ENCODE measurements around the gene SKAP1.

Gene SKAP1
- long read RNA-seq = 0 reads

DNA sequence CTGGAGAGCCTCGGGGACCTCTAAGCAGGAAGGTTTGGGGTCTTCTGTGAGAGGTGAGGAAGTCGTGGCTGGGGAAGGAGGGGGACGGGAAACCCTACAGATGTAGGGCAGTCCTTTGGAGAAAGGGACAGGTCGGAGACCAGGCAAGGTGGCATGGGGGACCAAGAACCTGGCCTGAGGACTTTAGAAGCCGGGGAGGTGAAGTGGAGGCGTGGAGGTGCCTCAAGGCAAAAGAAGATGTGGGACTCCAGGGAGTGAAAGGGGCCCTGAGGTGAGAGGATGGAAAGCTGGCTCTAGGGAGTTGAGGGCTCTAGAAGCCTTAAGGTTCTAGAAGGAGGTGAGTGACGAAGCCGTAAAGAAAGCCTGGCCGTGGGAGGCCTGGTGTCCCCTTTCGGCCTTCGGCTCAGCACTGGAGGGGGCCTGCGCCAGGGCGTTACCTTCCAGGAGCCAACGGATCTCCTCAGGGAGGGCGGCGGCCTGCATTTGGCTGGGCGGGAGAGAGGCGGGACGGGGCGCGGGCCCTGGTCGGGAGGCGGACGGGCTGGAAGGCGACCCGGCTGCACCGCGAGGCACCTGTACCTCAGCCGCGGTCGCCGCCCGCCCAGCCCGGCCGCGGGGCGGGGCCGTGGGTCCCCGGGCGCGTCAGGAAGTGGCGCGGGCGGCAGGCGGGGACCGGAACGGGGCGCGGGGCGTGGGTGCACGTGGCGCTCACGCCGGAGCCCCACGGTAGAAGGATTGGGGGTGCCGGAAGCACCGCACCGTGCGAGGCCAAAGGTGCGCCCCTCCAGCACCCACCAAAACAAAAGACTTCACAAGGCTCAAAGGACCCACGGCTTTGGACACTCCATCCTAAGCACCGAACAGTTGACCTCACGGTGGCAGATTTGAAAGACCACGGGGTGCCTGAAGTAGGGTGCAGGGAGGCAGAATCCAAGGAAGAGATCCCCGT lies at the start of gene SKAP1:
Gene SKAP1 (minus strand): TSS at position 577 of the 949 bp plus-strand sequence.
- no peak for DNase-seq (ENCODE audit: low read depth in 1 of 2, low spot score in 1 of 2)
- H3K27ac ChIP-seq (replicated peaks) = no peak within 1 kb of the TSS
- peaks cover 45% of the 10 kb centered on the region for H3K27me3 ChIP-seq (ENCODE audit: insufficient read depth, poor library complexity, severe bottlenecking)
- TF ChIP-seq GABPA (IDR thresholded peaks at IDR 0.05; ENCODE audit: low read depth) (no peak), SPI1 (IDR thresholded peaks at IDR 0.05; ENCODE audit: borderline replicate concordance, low read depth) (no peak), POLR2AphosphoS5 (IDR thresholded peaks at IDR 0.05; ENCODE audit: low read depth) (no peak)
- TF ChIP-seq, protein P1, sequence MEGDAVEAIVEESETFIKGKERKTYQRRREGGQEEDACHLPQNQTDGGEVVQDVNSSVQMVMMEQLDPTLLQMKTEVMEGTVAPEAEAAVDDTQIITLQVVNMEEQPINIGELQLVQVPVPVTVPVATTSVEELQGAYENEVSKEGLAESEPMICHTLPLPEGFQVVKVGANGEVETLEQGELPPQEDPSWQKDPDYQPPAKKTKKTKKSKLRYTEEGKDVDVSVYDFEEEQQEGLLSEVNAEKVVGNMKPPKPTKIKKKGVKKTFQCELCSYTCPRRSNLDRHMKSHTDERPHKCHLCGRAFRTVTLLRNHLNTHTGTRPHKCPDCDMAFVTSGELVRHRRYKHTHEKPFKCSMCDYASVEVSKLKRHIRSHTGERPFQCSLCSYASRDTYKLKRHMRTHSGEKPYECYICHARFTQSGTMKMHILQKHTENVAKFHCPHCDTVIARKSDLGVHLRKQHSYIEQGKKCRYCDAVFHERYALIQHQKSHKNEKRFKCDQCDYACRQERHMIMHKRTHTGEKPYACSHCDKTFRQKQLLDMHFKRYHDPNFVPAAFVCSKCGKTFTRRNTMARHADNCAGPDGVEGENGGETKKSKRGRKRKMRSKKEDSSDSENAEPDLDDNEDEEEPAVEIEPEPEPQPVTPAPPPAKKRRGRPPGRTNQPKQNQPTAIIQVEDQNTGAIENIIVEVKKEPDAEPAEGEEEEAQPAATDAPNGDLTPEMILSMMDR (IDR thresholded peaks at IDR 0.05; ENCODE audit: insufficient read depth, low read length) = no peak
- TF ChIP-seq, protein P2, sequence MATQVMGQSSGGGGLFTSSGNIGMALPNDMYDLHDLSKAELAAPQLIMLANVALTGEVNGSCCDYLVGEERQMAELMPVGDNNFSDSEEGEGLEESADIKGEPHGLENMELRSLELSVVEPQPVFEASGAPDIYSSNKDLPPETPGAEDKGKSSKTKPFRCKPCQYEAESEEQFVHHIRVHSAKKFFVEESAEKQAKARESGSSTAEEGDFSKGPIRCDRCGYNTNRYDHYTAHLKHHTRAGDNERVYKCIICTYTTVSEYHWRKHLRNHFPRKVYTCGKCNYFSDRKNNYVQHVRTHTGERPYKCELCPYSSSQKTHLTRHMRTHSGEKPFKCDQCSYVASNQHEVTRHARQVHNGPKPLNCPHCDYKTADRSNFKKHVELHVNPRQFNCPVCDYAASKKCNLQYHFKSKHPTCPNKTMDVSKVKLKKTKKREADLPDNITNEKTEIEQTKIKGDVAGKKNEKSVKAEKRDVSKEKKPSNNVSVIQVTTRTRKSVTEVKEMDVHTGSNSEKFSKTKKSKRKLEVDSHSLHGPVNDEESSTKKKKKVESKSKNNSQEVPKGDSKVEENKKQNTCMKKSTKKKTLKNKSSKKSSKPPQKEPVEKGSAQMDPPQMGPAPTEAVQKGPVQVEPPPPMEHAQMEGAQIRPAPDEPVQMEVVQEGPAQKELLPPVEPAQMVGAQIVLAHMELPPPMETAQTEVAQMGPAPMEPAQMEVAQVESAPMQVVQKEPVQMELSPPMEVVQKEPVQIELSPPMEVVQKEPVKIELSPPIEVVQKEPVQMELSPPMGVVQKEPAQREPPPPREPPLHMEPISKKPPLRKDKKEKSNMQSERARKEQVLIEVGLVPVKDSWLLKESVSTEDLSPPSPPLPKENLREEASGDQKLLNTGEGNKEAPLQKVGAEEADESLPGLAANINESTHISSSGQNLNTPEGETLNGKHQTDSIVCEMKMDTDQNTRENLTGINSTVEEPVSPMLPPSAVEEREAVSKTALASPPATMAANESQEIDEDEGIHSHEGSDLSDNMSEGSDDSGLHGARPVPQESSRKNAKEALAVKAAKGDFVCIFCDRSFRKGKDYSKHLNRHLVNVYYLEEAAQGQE (IDR thresholded peaks at IDR 0.05; ENCODE audit: insufficient replicate concordance, low read depth) = no peak
- H3K4me3 ChIP-seq (replicated peaks; ENCODE audit: insufficient read depth, low read length) = no peak within 1 kb of the TSS

DNA sequence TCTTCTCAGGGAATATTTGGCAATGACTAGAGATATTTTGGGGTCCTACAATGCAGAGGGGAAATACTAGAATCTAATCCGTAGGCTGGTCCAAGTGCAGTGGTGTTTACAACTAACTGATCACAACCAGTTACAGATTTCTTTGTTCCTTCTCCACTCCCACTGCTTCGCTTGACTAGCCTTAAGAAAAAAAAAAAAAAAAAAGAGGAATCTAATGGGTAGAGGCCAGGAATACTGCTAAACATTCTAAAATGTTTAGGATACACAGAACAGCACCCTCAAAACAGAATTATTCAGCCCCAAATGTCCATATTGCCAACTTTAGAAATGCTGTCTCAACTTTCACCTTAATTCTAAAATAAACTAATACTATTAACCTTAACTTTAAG lies 49.0 kb upstream of the SKAP1 start:
- Histone ChIP-seq H3K4me3 (replicated peaks; ENCODE audit: insufficient read depth, low read length) (no peak overlapping the region), H3K27ac (replicated peaks) (no peak overlapping the region), H3K27me3 (ENCODE audit: insufficient read depth, poor library complexity, severe bottlenecking) (no peaks in the 10 kb centered on the region)
- DNase-seq (ENCODE audit: low read depth in 1 of 2, low spot score in 1 of 2) = no peak
- TF ChIP-seq, protein P2 (IDR thresholded peaks at IDR 0.05; ENCODE audit: insufficient replicate concordance, low read depth) = no peak
- no peak for TF ChIP-seq GABPA (IDR thresholded peaks at IDR 0.05; ENCODE audit: low read depth)
- TF ChIP-seq, protein P1 (IDR thresholded peaks at IDR 0.05; ENCODE audit: insufficient read depth, low read length) = no peak
- no peak for TF ChIP-seq POLR2AphosphoS5 (IDR thresholded peaks at IDR 0.05; ENCODE audit: low read depth)
- TF ChIP-seq SPI1 (IDR thresholded peaks at IDR 0.05; ENCODE audit: borderline replicate concordance, low read depth) = no peak

DNA sequence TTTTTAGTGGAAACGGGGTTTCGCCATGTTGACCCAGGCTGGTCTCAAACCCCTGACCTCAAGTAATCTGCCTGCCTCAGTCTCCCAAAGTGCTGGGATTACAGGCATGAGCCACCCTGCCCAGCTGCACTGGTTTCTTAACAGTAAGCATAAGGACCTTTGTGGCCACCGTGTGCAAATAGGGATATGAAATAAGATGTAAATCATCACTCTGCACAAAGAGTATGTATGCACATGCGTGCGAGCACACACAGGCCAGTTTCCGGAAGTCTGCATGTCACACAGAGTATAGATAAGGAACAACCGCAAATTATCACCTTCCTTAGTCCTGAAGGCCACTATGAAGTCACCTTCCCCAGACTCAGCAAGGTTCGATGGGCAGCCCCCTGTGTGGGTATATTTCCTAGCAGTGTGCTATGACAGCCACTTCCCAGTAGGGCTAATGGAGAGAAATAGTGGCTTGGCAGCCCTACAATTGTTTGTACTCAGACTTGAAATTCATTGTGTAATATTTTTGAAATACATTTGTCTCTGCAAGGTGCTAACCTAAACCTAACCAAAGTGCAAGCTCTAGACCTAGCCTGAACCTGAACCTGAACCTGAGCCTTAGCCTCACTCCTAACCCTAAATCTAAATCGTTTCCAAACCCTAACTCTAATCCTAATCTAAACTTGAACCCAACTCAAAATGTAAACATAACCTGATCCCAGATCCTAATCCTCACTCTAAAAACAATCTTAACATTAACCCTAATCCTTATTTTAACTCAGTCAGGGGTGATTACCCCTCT lies 48.4 kb upstream of the SKAP1 start:
- TF ChIP-seq, protein P2 (IDR thresholded peaks at IDR 0.05; ENCODE audit: insufficient replicate concordance, low read depth) = no peak
- peak; percentile 65; the same call in 1 of the 2 replicates for TF ChIP-seq POLR2AphosphoS5 (IDR thresholded peaks at IDR 0.05; ENCODE audit: low read depth)
- Histone ChIP-seq H3K27ac (replicated peaks) (no peak overlapping the region), H3K4me3 (replicated peaks; ENCODE audit: insufficient read depth, low read length) (no peak overlapping the region), H3K27me3 (ENCODE audit: insufficient read depth, poor library complexity, severe bottlenecking) (no peaks in the 10 kb centered on the region)
- peak; percentile 67 to 89 for DNase-seq (ENCODE audit: low read depth in 1 of 2, low spot score in 1 of 2)

Measured in HL-60 (cell line).